GM12878 (cell line): ENCODE measurements around the gene FIG4. TPM values are rescaled to one million over a fixed set of nuclear protein-coding genes. Genes with fewer than 3 reads are reported as not detected.

Source experiments
- ATAC-seq: fragments of 200-7000 bp; cut with Tn5 transposase; 3 replicates; pipeline ENCODE4 v1.9.1; 2020; ENCODE audit warnings: mild to moderate bottlenecking, moderate library complexity
- BruUV-seq: library from RNA; stranded (reverse); fragments of 400-500 nt; replicated peaks from 2 replicates; lab custom pipeline; 2021; lab: Mats Ljungman, UMichigan
- CTCF ChIA-PET: fragments of 300-600 bp; sonication (Branson Sonifier 250); formaldehyde crosslinking; extraction: SDS; loops from one replicate; lab custom pipeline; 2021; ENCODE audit warnings: inconsistent platforms; lab: Yijun Ruan, JAX
- POLR2A ChIA-PET: fragments of 350-600 bp; formaldehyde crosslinking; extraction: SDS; loops from one replicate; lab custom pipeline; 2021; ENCODE audit warnings: inconsistent platforms; lab: Charles Lee
- RAD21 ChIA-PET: fragments of 300-600 bp; sonication (Branson Sonifier 250); formaldehyde crosslinking; loops from one replicate; lab custom pipeline; 2023; ENCODE audit warnings: antibody characterized with exemption; ENCODE audit not compliant: unreplicated experiment; lab: Charles Lee
- SMC1A ChIA-PET: fragments of 300-600 bp; sonication (Branson Sonifier 250); formaldehyde crosslinking; loops from one replicate; lab custom pipeline; 2023; ENCODE audit not compliant: unreplicated experiment, uncharacterized antibody; lab: Charles Lee
- DNase-seq: peaks from one replicate; pipeline ENCODE4 v3.0.0-alpha.2; 2011; ENCODE audit warnings: low read depth, low spot score
- FAIRE-seq: peaks from 3 replicates; lab custom pipeline; 2011; peaks lifted over from hg19 to GRCh38; lab: Jason Lieb, UNC
- H2AFZ ChIP-seq: 2 replicates; pipeline ENCODE4 v1.6.0; 2011; ENCODE audit warnings: low read depth, low read length, control low read depth; ENCODE audit not compliant: control insufficient read depth
- H3K27ac ChIP-seq: 2 replicates; pipeline ENCODE4 v1.5.1; 2011; ENCODE audit warnings: control low read depth; ENCODE audit not compliant: control insufficient read depth, insufficient read depth
- H3K27me3 ChIP-seq, 2 experiments: replicated peaks in 1 of 2; 2 replicates each; pipeline versions ENCODE4 v1.6.0 to v1.6.1; 2011; ENCODE audit warnings: low read length in 1 of 2; ENCODE audit not compliant: control insufficient read depth in 2 of 2, insufficient read depth in 2 of 2
- H3K36me3 ChIP-seq, 2 experiments: 2 replicates each; pipeline ENCODE4 v1.5.1; 2011; ENCODE audit warnings: low read length in 1 of 2; ENCODE audit not compliant: control insufficient read depth in 2 of 2, insufficient read depth in 2 of 2
- H3K4me1 ChIP-seq: 2 replicates; pipeline ENCODE4 v1.6.1; 2011; ENCODE audit warnings: mild to moderate bottlenecking, low read length, moderate library complexity, mixed read lengths; ENCODE audit not compliant: control insufficient read depth, insufficient read depth
- H3K4me2 ChIP-seq: 2 replicates; pipeline ENCODE4 v1.6.0; 2011; ENCODE audit warnings: control low read depth; ENCODE audit not compliant: control insufficient read depth, insufficient read depth
- H3K4me3 ChIP-seq: fragments of 200-600 bp; sonication (generic); 2 replicates; pipeline ENCODE4 v1.5.1; 2016
- H3K79me2 ChIP-seq: 2 replicates; pipeline ENCODE4 v1.6.0; 2011; ENCODE audit warnings: low read length; ENCODE audit not compliant: control insufficient read depth, insufficient read depth
- H3K9ac ChIP-seq: 2 replicates; pipeline ENCODE4 v1.8.0; 2011; ENCODE audit warnings: low read length, control low read depth, mixed read lengths; ENCODE audit not compliant: control insufficient read depth, insufficient read depth
- H3K9me3 ChIP-seq: replicated peaks from 3 replicates; pipeline ENCODE4 v1.5.1; 2011; ENCODE audit warnings: mild to moderate bottlenecking, low read length; ENCODE audit not compliant: control insufficient read depth, insufficient read depth
- H4K20me1 ChIP-seq: 2 replicates; pipeline ENCODE4 v1.6.0; 2011; ENCODE audit not compliant: control insufficient read depth, insufficient read depth
- ATF2 ChIP-seq: IDR thresholded peaks from 2 replicates; pipeline ENCODE4 v1.6.1; 2012; ENCODE audit warnings: low read length, inconsistent platforms
- CBFB ChIP-seq: IDR thresholded peaks from 2 replicates; pipeline ENCODE4 v1.6.1; 2016; ENCODE audit warnings: antibody characterized with exemption, low read depth
- CHD1 ChIP-seq: IDR thresholded peaks from 2 replicates; pipeline ENCODE4 v1.6.1; 2012; ENCODE audit warnings: low read depth, low read length, improper control_type of control experiment
- MTA3 ChIP-seq: IDR thresholded peaks from 2 replicates; pipeline ENCODE4 v1.6.1; 2012; ENCODE audit warnings: low read length, inconsistent platforms, borderline replicate concordance
- TARDBP ChIP-seq: IDR thresholded peaks from 2 replicates; pipeline ENCODE4 v1.6.1; 2016; ENCODE audit warnings: borderline replicate concordance
- TBL1XR1 ChIP-seq: IDR thresholded peaks from 2 replicates; pipeline ENCODE4 v1.6.1; 2012; ENCODE audit warnings: low read depth, low read length, improper control_type of control experiment
- USF1 ChIP-seq: IDR thresholded peaks from 2 replicates; pipeline ENCODE4 v1.6.1; 2011; ENCODE audit warnings: borderline replicate concordance, low read depth, mild to moderate bottlenecking, moderate library complexity, mixed read lengths, low read length; ENCODE audit not compliant: insufficient read depth; ENCODE audit errors: extremely low read length
- YBX1 ChIP-seq: fragments of 450-650 bp; IDR thresholded peaks from 2 replicates; pipeline ENCODE4 v1.6.1; 2016; ENCODE audit warnings: antibody characterized with exemption
- WGBS: methylation state at CpG from one replicate; pipeline ENCODE4 v1.1.6; 2016; ENCODE audit warnings: low lambda C conversion rate; ENCODE audit not compliant: insufficient replicate concordance, insufficient coverage; ENCODE audit errors: missing lambda C conversion rate; 5-methylcytosine and 5-hydroxymethylcytosine counted together
- in situ Hi-C: fragments of 300-500 bp; cut with MboI; formaldehyde crosslinking; loops from 9 replicates; pipeline ENCODE4 v1.14.3; 2018; ENCODE audit warnings: mixed read lengths
- intact Hi-C: fragments of 100-400 bp; cut with micrococcal nuclease; formaldehyde crosslinking; loops from one replicate; pipeline ENCODE4 v1.14.2; 2022; ENCODE audit not compliant: unreplicated experiment
- polyA plus RNA-seq, 11 experiments: library from polyadenylated mRNA; depleted of rRNA in 4 of 11; unstranded in 6 of 11; stranded (reverse) in 5 of 11; fragments of >200 nt; fragmentation: Nextera tagmentation in 4 of 11; fragmentation: Illumina TruSeq in 1 of 11; extraction: Ambion mirVana in 4 of 11; extraction: Trizol in 1 of 11; gene quantifications; 1 replicate in 1 of 11; 2 replicates in 10 of 11; pipeline versions ENCODE4 v1.2.1 to v1.2.3, GENCODE V29; 2011 to 2016; ENCODE audit warnings: inconsistent platforms in 2 of 11, missing spikeins in 2 of 11, low read depth in 1 of 11
- total RNA-seq, 4 experiments: library from RNA; depleted of rRNA in 3 of 4; stranded (reverse); fragments of >200 nt in 3 of 4; fragmentation: Illumina TruSeq in 1 of 4; extraction: Trizol in 1 of 4; gene quantifications; 2 replicates each; pipeline versions ENCODE4 v1.2.1 to v1.2.3, GENCODE V29; 2013 to 2021
- TF ChIP-seq, protein P1 (sequence below): IDR thresholded peaks from 2 replicates; pipeline ENCODE4 v1.6.1; 2011; ENCODE audit warnings: low read depth, low read length, improper control_type of control experiment, borderline replicate concordance

Gene FIG4
- total and polyA plus RNA-seq, 10 of the 15 experiments (the other 5 are each of a cell fraction or from before 2014, with no cell fraction given): 3.8 to 23.2 (median 11.8) TPM

DNA sequence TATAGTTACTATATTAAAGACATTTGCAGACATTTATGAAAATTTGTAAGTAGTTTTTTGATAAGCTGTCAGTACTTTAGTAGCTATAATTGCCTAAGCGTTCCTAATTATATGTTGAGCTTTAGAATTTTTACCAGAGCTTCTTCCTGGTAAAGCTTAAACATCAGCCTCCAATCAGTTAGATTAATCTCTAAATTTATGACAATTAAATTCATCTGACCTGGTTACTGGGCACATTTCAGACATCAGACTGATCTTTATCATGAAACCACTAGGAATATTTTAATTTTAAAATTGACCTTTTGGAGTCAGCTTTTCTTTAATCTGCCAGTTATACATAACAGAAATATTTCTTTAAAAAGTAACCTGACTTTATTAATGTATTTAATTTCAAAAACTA is 23.5 kb downstream of the FIG4 start (continued):
- no peak for TF ChIP-seq USF1
- TF ChIP-seq CBFB: no peak
- TF ChIP-seq TBL1XR1: no peak
- TF ChIP-seq, protein P1, sequence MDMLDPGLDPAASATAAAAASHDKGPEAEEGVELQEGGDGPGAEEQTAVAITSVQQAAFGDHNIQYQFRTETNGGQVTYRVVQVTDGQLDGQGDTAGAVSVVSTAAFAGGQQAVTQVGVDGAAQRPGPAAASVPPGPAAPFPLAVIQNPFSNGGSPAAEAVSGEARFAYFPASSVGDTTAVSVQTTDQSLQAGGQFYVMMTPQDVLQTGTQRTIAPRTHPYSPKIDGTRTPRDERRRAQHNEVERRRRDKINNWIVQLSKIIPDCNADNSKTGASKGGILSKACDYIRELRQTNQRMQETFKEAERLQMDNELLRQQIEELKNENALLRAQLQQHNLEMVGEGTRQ: no peak
- no peak for TF ChIP-seq ATF2
- no peak for TF ChIP-seq MTA3

DNA sequence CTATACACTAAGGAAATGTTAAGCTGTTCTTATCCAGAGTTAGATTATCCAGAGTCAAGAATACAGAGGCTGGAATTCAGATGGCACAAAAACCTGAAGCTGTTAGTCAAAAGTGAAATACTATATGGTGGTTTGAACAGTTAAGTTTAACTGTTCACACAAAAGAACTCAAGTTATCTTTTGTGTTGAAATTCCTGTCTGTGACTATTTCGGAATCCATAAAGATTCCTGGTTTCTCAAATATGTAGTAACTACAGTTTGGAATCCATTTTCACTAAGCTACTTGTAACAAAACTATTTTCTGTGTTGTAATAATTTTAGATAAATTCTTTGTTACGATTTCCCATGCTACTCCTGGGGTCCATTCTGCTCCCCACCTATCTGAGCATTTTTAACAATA is 24.5 kb downstream of the FIG4 start:
- SMC1A ChIA-PET: interaction anchor here (0.9 to 4.0 kb wide), 5 partner anchors 11 to 674 kb away, joined by 3 to 20 read pairs (median 5); no protein-coding TSS in a partner anchor
- no peaks in the 10 kb centered on the region for H3K79me2 ChIP-seq
- ATAC-seq (no peak), DNase-seq (no peak), FAIRE-seq (no peak)
- no peak overlapping the region for H3K9ac ChIP-seq
- H2AFZ ChIP-seq: no peak overlapping the region
- H3K4me2 ChIP-seq: no peak overlapping the region
- no peaks in the 10 kb centered on the region for H4K20me1 ChIP-seq
- no peaks in the 10 kb centered on the region for H3K4me1 ChIP-seq
- no peak overlapping the region for H3K4me3 ChIP-seq
- intact Hi-C loops (no loop called here), in situ Hi-C loops (no loop called here)
- CTCF ChIA-PET: interaction anchor here (0.9 to 4.7 kb wide), 5 partner anchors 10 to 337 kb away, joined by 3 to 24 read pairs (median 12); no protein-coding TSS in a partner anchor
- TF ChIP-seq TARDBP: no peak
- TF ChIP-seq CHD1: no peak
- no peak for TF ChIP-seq YBX1
- H3K27me3 ChIP-seq: no peaks in the 10 kb centered on the region
- peaks cover 0 to 1% of the 10 kb centered on the region in 2 experiments; a peak in 2 of 4 replicates for H3K36me3 ChIP-seq
- WGBS: 86% methylated on average over 2 of the region's 2 CpGs
- H3K27ac ChIP-seq: no peak overlapping the region
- no TSS peak for BruUV-seq
- POLR2A ChIA-PET: no interaction called here
- no peaks in the 10 kb centered on the region; the same call in 2 of the 3 replicates for H3K9me3 ChIP-seq
- RAD21 ChIA-PET: interaction anchor here (2.8 kb wide), 1 partner anchor 324 kb away, joined by 15 read pairs; no protein-coding TSS in a partner anchor
